Trophoblast cell (in vitro differentiated cells and primary cell): Measurements from ENCODE around the gene ASXL2.

Source experiments
- DNase-seq, 2 donors: peaks; one replicate each; pipeline ENCODE4 v3.0.0-alpha.2; 2016
- H2AFZ ChIP-seq: 2 replicates; pipeline ENCODE4 v1.6.1; 2013; ENCODE audit warnings: low read length, moderate library complexity, mild to moderate bottlenecking; ENCODE audit not compliant: insufficient read depth, poor library complexity
- H2AK5ac ChIP-seq: 2 replicates; pipeline ENCODE4 v1.6.1; 2013; ENCODE audit warnings: mild to moderate bottlenecking, low read length
- H2BK120ac ChIP-seq: 2 replicates; pipeline ENCODE4 v1.6.1; 2013; ENCODE audit warnings: low read length, mild to moderate bottlenecking, moderate library complexity; ENCODE audit not compliant: insufficient read depth, poor library complexity
- H2BK12ac ChIP-seq: 2 replicates; pipeline ENCODE4 v1.6.1; 2013; ENCODE audit warnings: mild to moderate bottlenecking, low read length, moderate library complexity
- H2BK5ac ChIP-seq: 2 replicates; pipeline ENCODE4 v1.6.1; 2013; ENCODE audit warnings: low read length, low read depth, moderate library complexity, mild to moderate bottlenecking; ENCODE audit not compliant: poor library complexity
- H3K14ac ChIP-seq: 2 replicates; pipeline ENCODE4 v1.6.1; 2013; ENCODE audit warnings: mild to moderate bottlenecking, low read length
- H3K18ac ChIP-seq: 2 replicates; pipeline ENCODE4 v1.6.1; 2013; ENCODE audit warnings: mild to moderate bottlenecking, low read length
- H3K23ac ChIP-seq: 2 replicates; pipeline ENCODE4 v1.6.1; 2013; ENCODE audit warnings: low read length
- H3K27ac ChIP-seq: 2 replicates; pipeline ENCODE4 v1.5.1; 2013; ENCODE audit warnings: low read depth, mild to moderate bottlenecking, inconsistent platforms, low read length, moderate library complexity
- H3K27me3 ChIP-seq: 2 replicates; pipeline ENCODE4 v1.6.1; 2013; ENCODE audit warnings: inconsistent platforms, mild to moderate bottlenecking, low read length, moderate library complexity; ENCODE audit not compliant: insufficient read depth
- H3K36me3 ChIP-seq, 2 experiments: 1 replicate in 1 of 2; 2 replicates in 1 of 2; pipeline ENCODE4 v1.6.1; 2013; ENCODE audit warnings: low read length in 2 of 2, mild to moderate bottlenecking in 2 of 2, moderate library complexity in 1 of 2; ENCODE audit not compliant: insufficient read depth in 2 of 2, control insufficient read depth in 1 of 2
- H3K4ac ChIP-seq: 2 replicates; pipeline ENCODE4 v1.6.1; 2013; ENCODE audit warnings: low read depth, mild to moderate bottlenecking, low read length, moderate library complexity
- H3K4me1 ChIP-seq, 2 experiments: 1 replicate in 1 of 2; 2 replicates in 1 of 2; pipeline ENCODE4 v1.6.1; 2013; ENCODE audit warnings: low read length in 2 of 2, mild to moderate bottlenecking in 2 of 2, moderate library complexity in 1 of 2; ENCODE audit not compliant: insufficient read depth in 2 of 2, control insufficient read depth in 1 of 2
- H3K4me2 ChIP-seq: 2 replicates; pipeline ENCODE4 v1.6.1; 2013; ENCODE audit warnings: inconsistent platforms, mild to moderate bottlenecking, low read length, moderate library complexity
- H3K4me3 ChIP-seq: 2 replicates; pipeline ENCODE4 v1.5.1; 2013; ENCODE audit warnings: mild to moderate bottlenecking, low read depth, low read length, inconsistent platforms
- H3K79me1 ChIP-seq: one replicate; pipeline ENCODE4 v1.6.1; 2013; ENCODE audit warnings: low read length
- H3K79me2 ChIP-seq: 2 replicates; pipeline ENCODE4 v1.6.1; 2013; ENCODE audit warnings: low read length, mild to moderate bottlenecking; ENCODE audit not compliant: control insufficient read depth, insufficient read depth, poor library complexity
- H3K9ac ChIP-seq: 2 replicates; pipeline ENCODE4 v1.6.1; 2013; ENCODE audit warnings: mild to moderate bottlenecking, low read length
- H3K9me3 ChIP-seq: 2 replicates; pipeline ENCODE4 v1.6.1; 2013; ENCODE audit warnings: low read depth, mild to moderate bottlenecking, control low read depth, inconsistent platforms, low read length; ENCODE audit not compliant: insufficient read depth
- H4K12ac ChIP-seq: 2 replicates; pipeline ENCODE4 v1.6.1; 2013; ENCODE audit warnings: low read depth, mild to moderate bottlenecking, low read length, moderate library complexity
- H4K8ac ChIP-seq: 2 replicates; pipeline ENCODE4 v1.6.1; 2013; ENCODE audit warnings: low read depth, mild to moderate bottlenecking, low read length, moderate library complexity
- H4K91ac ChIP-seq: one replicate; pipeline ENCODE4 v1.6.1; 2013; ENCODE audit warnings: low read depth, mild to moderate bottlenecking, low read length, moderate library complexity
- WGBS: extraction: QIAGEN DNeasy Blood & Tissue Kit; methylation state at CpG from one replicate; pipeline ENCODE4 v1.1.7; 2013; ENCODE audit warnings: missing lambda C conversion rate; ENCODE audit not compliant: insufficient read length, insufficient coverage; ENCODE audit errors: extremely low coverage; 5-methylcytosine and 5-hydroxymethylcytosine counted together

Gene ASXL2

GRCh38 chr2:25805987-25806386 lies 72.3 kb downstream of the ASXL2 start:
- H2AFZ ChIP-seq = no peak overlapping the region
- H3K14ac ChIP-seq = no peak overlapping the region
- no peak overlapping the region for H4K91ac ChIP-seq
- no peak overlapping the region for H2BK5ac ChIP-seq
- no peak overlapping the region for H4K8ac ChIP-seq
- no peak overlapping the region for H3K23ac ChIP-seq
- no peak overlapping the region for H3K27ac ChIP-seq
- H3K36me3 ChIP-seq = peaks cover 7 to 11% of the 10 kb centered on the region in 2 experiments
- no peaks in the 10 kb centered on the region for H3K79me1 ChIP-seq
- no peak for DNase-seq
- no peak overlapping the region for H3K9ac ChIP-seq
- H2BK120ac ChIP-seq = no peak overlapping the region
- H4K12ac ChIP-seq = no peak overlapping the region
- no peak overlapping the region for H3K18ac ChIP-seq
- H3K9me3 ChIP-seq = no peaks in the 10 kb centered on the region
- H2AK5ac ChIP-seq = no peak overlapping the region
- H3K4ac ChIP-seq = no peak overlapping the region
- no CpG with 5 or more reads among the region's 2 CpGs for WGBS
- no peaks in the 10 kb centered on the region for H3K27me3 ChIP-seq
- no peak overlapping the region for H3K4me3 ChIP-seq
- no peak overlapping the region for H2BK12ac ChIP-seq
- no peaks in the 10 kb centered on the region for H3K79me2 ChIP-seq
- H3K4me2 ChIP-seq = no peak overlapping the region
- no peaks in the 10 kb centered on the region for H3K4me1 ChIP-seq

GRCh38 chr2:25804338-25804737 lies 73.9 kb downstream of the ASXL2 start:
- Histone ChIP-seq H4K8ac (no peak overlapping the region), H3K9ac (no peak overlapping the region), H2BK120ac (no peak overlapping the region), H3K36me3 (peaks cover 9 to 12% of the 10 kb centered on the region in 2 experiments), H3K14ac (no peak overlapping the region), H3K23ac (no peak overlapping the region), H3K9me3 (no peaks in the 10 kb centered on the region), H2BK12ac (no peak overlapping the region), H3K18ac (no peak overlapping the region), H4K91ac (no peak overlapping the region), H3K79me1 (no peaks in the 10 kb centered on the region), H3K4me1 (no peaks in the 10 kb centered on the region), H4K12ac (no peak overlapping the region), H3K27ac (no peak overlapping the region), H3K79me2 (no peaks in the 10 kb centered on the region), H2BK5ac (no peak overlapping the region), H3K4me3 (no peak overlapping the region), H3K27me3 (no peaks in the 10 kb centered on the region), H3K4ac (no peak overlapping the region), H3K4me2 (no peak overlapping the region), H2AFZ (no peak overlapping the region), H2AK5ac (no peak overlapping the region)
- WGBS = no CpG with 5 or more reads among the region's 3 CpGs
- DNase-seq = no peak

- no CpG with 5 or more reads among the region's 1 CpG for WGBS
- no peak overlapping the region for H3K4me2 ChIP-seq
Measured at GRCh38 chr2:25799301-25799700, 79.0 kb downstream of the ASXL2 start.

GRCh38 chr2:25797620-25798488 lies 80.4 kb downstream of the ASXL2 start:
- Histone ChIP-seq H3K9ac (no peak overlapping the region), H3K23ac (no peak overlapping the region), H4K91ac (no peak overlapping the region), H3K27ac (no peak overlapping the region), H2BK5ac (no peak overlapping the region), H3K14ac (no peak overlapping the region), H2AFZ (no peak overlapping the region), H3K36me3 (peaks cover 2 to 5% of the 10 kb centered on the region in 2 experiments), H2BK12ac (no peak overlapping the region), H3K27me3 (no peaks in the 10 kb centered on the region), H3K79me1 (no peaks in the 10 kb centered on the region), H3K79me2 (no peaks in the 10 kb centered on the region), H3K9me3 (no peaks in the 10 kb centered on the region), H3K4me2 (no peak overlapping the region), H3K4me3 (no peak overlapping the region), H3K4ac (no peak overlapping the region), H4K8ac (no peak overlapping the region), H3K4me1 (no peaks in the 10 kb centered on the region), H3K18ac (no peak overlapping the region), H4K12ac (no peak overlapping the region), H2BK120ac (no peak overlapping the region), H2AK5ac (no peak overlapping the region)
- WGBS = no CpG with 5 or more reads among the region's 5 CpGs
- no peak for DNase-seq

More at GRCh38 chr2:25799301-25799700, 79.0 kb downstream of the ASXL2 start:
- no peak overlapping the region for H3K9ac ChIP-seq
- H3K9me3 ChIP-seq = no peaks in the 10 kb centered on the region
- no peak overlapping the region for H3K27ac ChIP-seq
- H3K23ac ChIP-seq = no peak overlapping the region
- H3K4me3 ChIP-seq = no peak overlapping the region
- no peak overlapping the region for H3K18ac ChIP-seq
- no peak overlapping the region for H4K8ac ChIP-seq
- H3K36me3 ChIP-seq = peaks cover 4 to 9% of the 10 kb centered on the region in 2 experiments
- H3K79me1 ChIP-seq = no peaks in the 10 kb centered on the region
- no peak overlapping the region for H3K14ac ChIP-seq
- no peak overlapping the region for H3K4ac ChIP-seq
- no peaks in the 10 kb centered on the region for H3K4me1 ChIP-seq
- H2AK5ac ChIP-seq = no peak overlapping the region
- H2BK120ac ChIP-seq = no peak overlapping the region
- no peak for DNase-seq
- H2BK12ac ChIP-seq = no peak overlapping the region
- H2AFZ ChIP-seq = no peak overlapping the region
- no peak overlapping the region for H4K12ac ChIP-seq
- no peaks in the 10 kb centered on the region for H3K79me2 ChIP-seq
- no peaks in the 10 kb centered on the region for H3K27me3 ChIP-seq
- no peak overlapping the region for H4K91ac ChIP-seq
- no peak overlapping the region for H2BK5ac ChIP-seq
